GM06990 (cell line): Measurements from ENCODE around the gene OR4D10.
A peak's percentile ranks its signal among the peaks of the same experiment; 100 is the strongest.

Experiments used
- DNase-seq: peaks from one replicate; pipeline ENCODE4 v3.0.0-alpha.2; 2011; ENCODE audit not compliant: insufficient read length; ENCODE audit errors: extremely low read depth
- H3K27me3 ChIP-seq: replicated peaks from 2 replicates; pipeline ENCODE4 v1.6.0; 2011; ENCODE audit warnings: low read length; ENCODE audit not compliant: control insufficient read depth, insufficient read depth
- H3K36me3 ChIP-seq: 2 replicates; pipeline ENCODE4 v1.5.1; 2011; ENCODE audit warnings: low read length; ENCODE audit not compliant: control insufficient read depth, insufficient read depth
- H3K4me3 ChIP-seq: replicated peaks from 2 replicates; pipeline ENCODE4 v1.5.1; 2011; ENCODE audit warnings: low read depth, mild to moderate bottlenecking, control low read depth, low read length
- CTCF ChIP-seq: IDR thresholded peaks from 2 replicates; pipeline ENCODE4 v1.5.1; 2011; ENCODE audit warnings: low read length, control low read depth, mild to moderate bottlenecking, inconsistent platforms; ENCODE audit not compliant: insufficient read depth, poor library complexity, severe bottlenecking

Gene OR4D10

GRCh38 chr11:59473015-59473414 is at the start of gene OR4D10:
Gene OR4D10 (plus strand): TSS chr11:59473315. CDS start chr11:59477430, 4,115 bp downstream.
- TF ChIP-seq CTCF: no peak

GRCh38 chr11:59423835-59424234 is 49.3 kb upstream of the OR4D10 start:
- no peak overlapping the region for H3K4me3 ChIP-seq
- H3K27me3 ChIP-seq: no peaks in the 10 kb centered on the region
- DNase-seq: no peak
- TF ChIP-seq CTCF: no peak
- no peaks in the 10 kb centered on the region for H3K36me3 ChIP-seq

More at GRCh38 chr11:59473015-59473414, at the start of gene OR4D10:
- no peak for DNase-seq
- no peaks in the 10 kb centered on the region for H3K36me3 ChIP-seq
- no peaks in the 10 kb centered on the region for H3K27me3 ChIP-seq
- no peak within 1 kb of the TSS for H3K4me3 ChIP-seq

- no peak for DNase-seq
- TF ChIP-seq CTCF: no peak
- no peak overlapping the region for H3K4me3 ChIP-seq
- H3K27me3 ChIP-seq: no peaks in the 10 kb centered on the region
- no peaks in the 10 kb centered on the region for H3K36me3 ChIP-seq
These were observed 48.0 kb upstream of the OR4D10 start for GRCh38 chr11:59425131-59425530.

GRCh38 chr11:59426361-59427067 is 46.6 kb upstream of the OR4D10 start, which contains the start of gene OR5A2:
Gene OR5A2 (minus strand): TSS chr11:59426413. CDS start chr11:59422953, 3,460 bp downstream.
- no peaks in the 10 kb centered on the region for H3K36me3 ChIP-seq
- no peak for DNase-seq
- H3K27me3 ChIP-seq: no peaks in the 10 kb centered on the region
- no peak for TF ChIP-seq CTCF
- H3K4me3 ChIP-seq: no peak within 1 kb of the TSS

- H3K27me3 ChIP-seq: no peaks in the 10 kb centered on the region
- TF ChIP-seq CTCF: no peak
- H3K4me3 ChIP-seq: no peak overlapping the region
- DNase-seq: no peak
- no peaks in the 10 kb centered on the region for H3K36me3 ChIP-seq
These were observed 46.1 kb upstream of the OR4D10 start for GRCh38 chr11:59427068-59427382.

GRCh38 chr11:59429924-59430516 is 43.1 kb upstream of the OR4D10 start:
- TF ChIP-seq CTCF: peak; percentile 67
- Histone ChIP-seq H3K27me3 (no peaks in the 10 kb centered on the region), H3K4me3 (no peak overlapping the region), H3K36me3 (no peaks in the 10 kb centered on the region)
- peak; percentile 3 for DNase-seq
